A549 (cell line): ENCODE data around the gene HLA-E.

ENCODE experiments used
- CTCF ChIP-seq: fragments of >200 bp; sonication (Bioruptor Twin); formaldehyde crosslinking; IDR thresholded peaks from 3 replicates; pipeline ENCODE4 v1.5.1; 2016
- HDAC2 ChIP-seq: fragments of 200-600 bp; sonication (generic); IDR thresholded peaks from 2 replicates; pipeline ENCODE4 v1.6.1; 2016
- JUNB ChIP-seq: fragments of >200 bp; sonication (Bioruptor Twin); formaldehyde crosslinking; IDR thresholded peaks from 2 replicates; pipeline ENCODE4 v1.6.1; 2016
- POLR2A ChIP-seq: IDR thresholded peaks from 2 replicates; pipeline ENCODE4 v1.6.1; 2012; ENCODE audit warnings: mild to moderate bottlenecking, low read length
- SMC3 ChIP-seq: fragments of >200 bp; sonication (Bioruptor Twin); formaldehyde crosslinking; IDR thresholded peaks from 3 replicates; pipeline ENCODE4 v1.6.1; 2018; ENCODE audit warnings: inconsistent platforms
- SREBF2 ChIP-seq: fragments of 450-650 bp; IDR thresholded peaks from 2 replicates; pipeline ENCODE4 v1.6.1; 2014; ENCODE audit warnings: mild to moderate bottlenecking, moderate library complexity

GRCh38 chr6:30515944-30516753 lies 26.8 kb downstream of the HLA-E start:
- TF ChIP-seq CTCF (no peak), HDAC2 (no peak), SMC3 (no peak), SREBF2 (no peak), JUNB (no peak), POLR2A (no peak)
